Trophoblast cell (in vitro differentiated cells and primary cell): Measurements from ENCODE around the gene SYTL2.
"Not testable (repeated sequence)": the region's sequence is repeated elsewhere in the genome, so short reads cannot be mapped to it uniquely, and the experiment has no call there.

Experiments
- DNase-seq, 2 donors: peaks; one replicate each; pipeline ENCODE4 v3.0.0-alpha.2; 2016
- H2AFZ ChIP-seq: 2 replicates; pipeline ENCODE4 v1.6.1; 2013; ENCODE audit warnings: low read length, moderate library complexity, mild to moderate bottlenecking; ENCODE audit not compliant: insufficient read depth, poor library complexity
- H2AK5ac ChIP-seq: 2 replicates; pipeline ENCODE4 v1.6.1; 2013; ENCODE audit warnings: mild to moderate bottlenecking, low read length
- H2BK120ac ChIP-seq: 2 replicates; pipeline ENCODE4 v1.6.1; 2013; ENCODE audit warnings: low read length, mild to moderate bottlenecking, moderate library complexity; ENCODE audit not compliant: insufficient read depth, poor library complexity
- H2BK12ac ChIP-seq: 2 replicates; pipeline ENCODE4 v1.6.1; 2013; ENCODE audit warnings: mild to moderate bottlenecking, low read length, moderate library complexity
- H2BK5ac ChIP-seq: 2 replicates; pipeline ENCODE4 v1.6.1; 2013; ENCODE audit warnings: low read length, low read depth, moderate library complexity, mild to moderate bottlenecking; ENCODE audit not compliant: poor library complexity
- H3K14ac ChIP-seq: 2 replicates; pipeline ENCODE4 v1.6.1; 2013; ENCODE audit warnings: mild to moderate bottlenecking, low read length
- H3K18ac ChIP-seq: 2 replicates; pipeline ENCODE4 v1.6.1; 2013; ENCODE audit warnings: mild to moderate bottlenecking, low read length
- H3K23ac ChIP-seq: 2 replicates; pipeline ENCODE4 v1.6.1; 2013; ENCODE audit warnings: low read length
- H3K27ac ChIP-seq: 2 replicates; pipeline ENCODE4 v1.5.1; 2013; ENCODE audit warnings: low read depth, mild to moderate bottlenecking, inconsistent platforms, low read length, moderate library complexity
- H3K27me3 ChIP-seq: 2 replicates; pipeline ENCODE4 v1.6.1; 2013; ENCODE audit warnings: inconsistent platforms, mild to moderate bottlenecking, low read length, moderate library complexity; ENCODE audit not compliant: insufficient read depth
- H3K36me3 ChIP-seq, 2 experiments: 1 replicate in 1 of 2; 2 replicates in 1 of 2; pipeline ENCODE4 v1.6.1; 2013; ENCODE audit warnings: low read length in 2 of 2, mild to moderate bottlenecking in 2 of 2, moderate library complexity in 1 of 2; ENCODE audit not compliant: insufficient read depth in 2 of 2, control insufficient read depth in 1 of 2
- H3K4ac ChIP-seq: 2 replicates; pipeline ENCODE4 v1.6.1; 2013; ENCODE audit warnings: low read depth, mild to moderate bottlenecking, low read length, moderate library complexity
- H3K4me1 ChIP-seq, 2 experiments: 1 replicate in 1 of 2; 2 replicates in 1 of 2; pipeline ENCODE4 v1.6.1; 2013; ENCODE audit warnings: low read length in 2 of 2, mild to moderate bottlenecking in 2 of 2, moderate library complexity in 1 of 2; ENCODE audit not compliant: insufficient read depth in 2 of 2, control insufficient read depth in 1 of 2
- H3K4me2 ChIP-seq: 2 replicates; pipeline ENCODE4 v1.6.1; 2013; ENCODE audit warnings: inconsistent platforms, mild to moderate bottlenecking, low read length, moderate library complexity
- H3K4me3 ChIP-seq: 2 replicates; pipeline ENCODE4 v1.5.1; 2013; ENCODE audit warnings: mild to moderate bottlenecking, low read depth, low read length, inconsistent platforms
- H3K79me1 ChIP-seq: one replicate; pipeline ENCODE4 v1.6.1; 2013; ENCODE audit warnings: low read length
- H3K79me2 ChIP-seq: 2 replicates; pipeline ENCODE4 v1.6.1; 2013; ENCODE audit warnings: low read length, mild to moderate bottlenecking; ENCODE audit not compliant: control insufficient read depth, insufficient read depth, poor library complexity
- H3K9ac ChIP-seq: 2 replicates; pipeline ENCODE4 v1.6.1; 2013; ENCODE audit warnings: mild to moderate bottlenecking, low read length
- H3K9me3 ChIP-seq: 2 replicates; pipeline ENCODE4 v1.6.1; 2013; ENCODE audit warnings: low read depth, mild to moderate bottlenecking, control low read depth, inconsistent platforms, low read length; ENCODE audit not compliant: insufficient read depth
- H4K12ac ChIP-seq: 2 replicates; pipeline ENCODE4 v1.6.1; 2013; ENCODE audit warnings: low read depth, mild to moderate bottlenecking, low read length, moderate library complexity
- H4K8ac ChIP-seq: 2 replicates; pipeline ENCODE4 v1.6.1; 2013; ENCODE audit warnings: low read depth, mild to moderate bottlenecking, low read length, moderate library complexity
- H4K91ac ChIP-seq: one replicate; pipeline ENCODE4 v1.6.1; 2013; ENCODE audit warnings: low read depth, mild to moderate bottlenecking, low read length, moderate library complexity
- WGBS: extraction: QIAGEN DNeasy Blood & Tissue Kit; methylation state at CpG from one replicate; pipeline ENCODE4 v1.1.7; 2013; ENCODE audit warnings: missing lambda C conversion rate; ENCODE audit not compliant: insufficient read length, insufficient coverage; ENCODE audit errors: extremely low coverage; 5-methylcytosine and 5-hydroxymethylcytosine counted together

SYTL2 gene

GRCh38 chr11:85679576-85679975 is 131.4 kb downstream of the SYTL2 start:
- H3K23ac ChIP-seq = no peak overlapping the region
- no peak overlapping the region for H3K14ac ChIP-seq
- no peak overlapping the region for H2BK120ac ChIP-seq
- H3K4ac ChIP-seq = no peak overlapping the region
- H2BK12ac ChIP-seq = no peak overlapping the region
- H4K91ac ChIP-seq = no peak overlapping the region
- no peak overlapping the region for H3K4me3 ChIP-seq
- H4K12ac ChIP-seq = no peak overlapping the region
- H3K9ac ChIP-seq = no peak overlapping the region
- no peak overlapping the region for H4K8ac ChIP-seq
- no CpG with 5 or more reads among the region's 4 CpGs for WGBS
- H3K18ac ChIP-seq = no peak overlapping the region
- no peak for DNase-seq
- no peaks in the 10 kb centered on the region for H3K4me1 ChIP-seq
- no peak overlapping the region for H2AFZ ChIP-seq
- no peaks in the 10 kb centered on the region for H3K79me1 ChIP-seq
- peaks cover 2% of the 10 kb centered on the region for H3K79me2 ChIP-seq
- H2BK5ac ChIP-seq = no peak overlapping the region
- H3K4me2 ChIP-seq = no peak overlapping the region
- no peaks in the 10 kb centered on the region for H3K9me3 ChIP-seq
- no peak overlapping the region for H2AK5ac ChIP-seq
- no peaks in the 10 kb centered on the region for H3K27me3 ChIP-seq
- H3K27ac ChIP-seq = no peak overlapping the region
- no peaks in the 10 kb centered on the region for H3K36me3 ChIP-seq

GRCh38 chr11:85673393-85673792 is 137.5 kb downstream of the SYTL2 start:
- H3K23ac ChIP-seq = no peak overlapping the region
- H2AK5ac ChIP-seq = no peak overlapping the region
- no peaks in the 10 kb centered on the region for H3K79me2 ChIP-seq
- H4K91ac ChIP-seq = no peak overlapping the region
- no peak overlapping the region for H2BK5ac ChIP-seq
- DNase-seq = no peak
- no peaks in the 10 kb centered on the region for H3K4me1 ChIP-seq
- H3K4ac ChIP-seq = no peak overlapping the region
- H3K18ac ChIP-seq = no peak overlapping the region
- H3K27me3 ChIP-seq = no peaks in the 10 kb centered on the region
- H4K8ac ChIP-seq = no peak overlapping the region
- peaks cover 5% of the 10 kb centered on the region for H3K9me3 ChIP-seq
- H3K4me2 ChIP-seq = no peak overlapping the region
- H3K27ac ChIP-seq = no peak overlapping the region
- H3K36me3 ChIP-seq = no peaks in the 10 kb centered on the region
- WGBS = no CpG with 5 or more reads among the region's 3 CpGs
- H2AFZ ChIP-seq = no peak overlapping the region
- H3K79me1 ChIP-seq = no peaks in the 10 kb centered on the region
- no peak overlapping the region for H2BK12ac ChIP-seq
- no peak overlapping the region for H3K4me3 ChIP-seq
- H4K12ac ChIP-seq = no peak overlapping the region
- no peak overlapping the region for H3K9ac ChIP-seq
- no peak overlapping the region for H2BK120ac ChIP-seq
- no peak overlapping the region for H3K14ac ChIP-seq

GRCh38 chr11:85672105-85672902 is 138.6 kb downstream of the SYTL2 start:
- Histone ChIP-seq H3K4me3 (no peak overlapping the region), H3K36me3 (no peaks in the 10 kb centered on the region), H3K4me1 (no peaks in the 10 kb centered on the region), H3K4ac (no peak overlapping the region), H4K91ac (no peak overlapping the region), H3K4me2 (no peak overlapping the region), H2BK120ac (no peak overlapping the region), H3K9ac (no peak overlapping the region), H2AFZ (no peak overlapping the region), H4K12ac (no peak overlapping the region), H4K8ac (no peak overlapping the region), H2BK5ac (no peak overlapping the region), H3K27me3 (no peaks in the 10 kb centered on the region), H3K18ac (no peak overlapping the region), H3K14ac (no peak overlapping the region), H3K79me2 (no peaks in the 10 kb centered on the region), H3K9me3 (peaks cover 5% of the 10 kb centered on the region), H2BK12ac (no peak overlapping the region), H2AK5ac (no peak overlapping the region), H3K27ac (no peak overlapping the region), H3K23ac (no peak overlapping the region), H3K79me1 (no peaks in the 10 kb centered on the region)
- no peak for DNase-seq
- WGBS = no CpG with 5 or more reads among the region's 8 CpGs

- H3K79me1 ChIP-seq, H3K36me3 ChIP-seq, DNase-seq: not testable (repeated sequence)
These were observed 139.8 kb downstream of the SYTL2 start for GRCh38 chr11:85670949-85671663.

More at GRCh38 chr11:85670949-85671663, 139.8 kb downstream of the SYTL2 start:
- H2BK120ac ChIP-seq, H3K18ac ChIP-seq, H3K27me3 ChIP-seq, H3K9ac ChIP-seq, H3K9me3 ChIP-seq, H4K12ac ChIP-seq, H3K4me1 ChIP-seq, H2AK5ac ChIP-seq, H3K14ac ChIP-seq, H3K27ac ChIP-seq, H3K79me2 ChIP-seq, H4K8ac ChIP-seq, H3K4me3 ChIP-seq, H4K91ac ChIP-seq, H2BK5ac ChIP-seq, H2AFZ ChIP-seq, H3K23ac ChIP-seq, H3K4ac ChIP-seq, H3K4me2 ChIP-seq, H2BK12ac ChIP-seq: not testable (repeated sequence)
